Activated T-cell treated with anti-CD3 and anti-CD28 coated beads, Interleukin-2, amount 50 U/mL, for 24 hours (primary cell): ENCODE results near the gene HS2ST1.

ENCODE experiments used
- DNase-seq: peaks from one replicate; pipeline ENCODE4 v3.0.0-alpha.2; 2020
- H3K27ac Mint-ChIP-seq: 2 replicates; pipeline ENCODE4 v1.8.0; 2020; ENCODE audit warnings: mild to moderate bottlenecking, mixed read lengths
- H3K27me3 Mint-ChIP-seq: 2 replicates; pipeline ENCODE4 v1.8.0; 2020; ENCODE audit warnings: mixed read lengths
- H3K36me3 Mint-ChIP-seq: 2 replicates; pipeline ENCODE4 v1.8.0; 2020; ENCODE audit warnings: low read depth, mixed read lengths
- H3K4me1 Mint-ChIP-seq: 2 replicates; pipeline ENCODE4 v1.8.0; 2020; ENCODE audit warnings: low read depth, mixed read lengths
- H3K4me3 Mint-ChIP-seq: 2 replicates; pipeline ENCODE4 v1.8.0; 2020; ENCODE audit warnings: mild to moderate bottlenecking, moderate library complexity, mixed read lengths
- H3K9me3 Mint-ChIP-seq: 2 replicates; pipeline ENCODE4 v1.8.0; 2020; ENCODE audit warnings: mixed read lengths

HS2ST1 gene

DNA sequence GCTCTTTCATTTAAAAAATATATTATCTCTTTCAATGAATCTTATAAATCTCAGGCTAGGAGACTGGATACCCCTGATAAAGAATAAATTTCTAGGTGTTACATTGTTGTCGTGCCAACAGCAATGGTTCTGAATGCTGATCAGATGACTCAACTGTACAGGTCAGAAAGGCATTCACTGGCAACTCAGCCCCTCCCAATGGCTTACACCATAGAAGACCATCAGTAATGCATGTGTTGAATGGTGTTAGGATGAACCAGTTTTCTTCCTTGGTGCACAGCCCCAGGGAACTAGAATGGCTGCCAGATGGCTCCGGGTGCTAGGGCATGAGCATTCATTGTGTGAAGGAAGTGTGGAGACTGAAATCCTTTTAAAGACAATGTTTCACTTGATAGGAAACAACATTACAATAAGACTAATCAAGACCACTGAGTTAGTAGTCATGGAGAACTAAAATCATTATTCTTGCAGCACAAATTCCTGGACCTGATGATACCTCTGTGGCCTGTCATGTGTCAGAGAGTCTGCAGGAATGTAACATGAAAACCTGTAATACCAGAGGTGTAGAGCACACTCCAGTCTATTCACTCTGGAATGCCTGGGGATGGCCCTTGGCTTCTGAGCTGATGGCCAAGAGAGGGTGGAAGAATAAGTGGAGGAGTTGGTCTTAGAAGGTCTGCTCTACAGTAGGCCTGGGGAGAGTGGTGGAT lies 226.6 kb downstream of the HS2ST1 start:
- H3K36me3 Mint-ChIP-seq = no peaks in the 10 kb centered on the region
- H3K4me1 Mint-ChIP-seq = no peaks in the 10 kb centered on the region
- H3K9me3 Mint-ChIP-seq = no peaks in the 10 kb centered on the region
- no peak overlapping the region for H3K4me3 Mint-ChIP-seq
- DNase-seq = no peak
- H3K27ac Mint-ChIP-seq = no peak overlapping the region
- peaks cover 21% of the 10 kb centered on the region for H3K27me3 Mint-ChIP-seq

DNA sequence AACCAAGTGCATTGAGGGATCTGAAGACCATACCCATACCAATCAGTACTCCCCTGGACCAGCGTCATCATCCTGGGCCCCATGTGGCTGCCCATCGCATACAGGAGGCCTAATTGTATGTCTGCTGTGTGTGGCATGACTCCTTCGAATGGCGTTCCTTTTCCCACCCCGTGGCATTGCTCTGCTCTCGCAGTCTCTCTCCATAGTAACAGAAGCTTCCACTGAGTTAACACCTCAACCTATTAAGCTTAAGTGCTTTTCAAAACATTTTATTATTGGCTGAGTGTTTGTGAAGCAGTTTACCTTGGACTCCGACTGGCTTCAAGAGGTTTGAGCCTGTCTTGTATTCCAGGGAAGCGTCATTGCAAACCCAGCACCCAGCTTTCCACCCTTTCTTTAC lies 227.1 kb downstream of the HS2ST1 start:
- Mint-ChIP-seq H3K36me3 (no peaks in the 10 kb centered on the region), H3K4me1 (no peaks in the 10 kb centered on the region), H3K9me3 (no peaks in the 10 kb centered on the region), H3K27ac (no peak overlapping the region), H3K27me3 (peaks cover 20% of the 10 kb centered on the region), H3K4me3 (no peak overlapping the region)
- DNase-seq = no peak

DNA sequence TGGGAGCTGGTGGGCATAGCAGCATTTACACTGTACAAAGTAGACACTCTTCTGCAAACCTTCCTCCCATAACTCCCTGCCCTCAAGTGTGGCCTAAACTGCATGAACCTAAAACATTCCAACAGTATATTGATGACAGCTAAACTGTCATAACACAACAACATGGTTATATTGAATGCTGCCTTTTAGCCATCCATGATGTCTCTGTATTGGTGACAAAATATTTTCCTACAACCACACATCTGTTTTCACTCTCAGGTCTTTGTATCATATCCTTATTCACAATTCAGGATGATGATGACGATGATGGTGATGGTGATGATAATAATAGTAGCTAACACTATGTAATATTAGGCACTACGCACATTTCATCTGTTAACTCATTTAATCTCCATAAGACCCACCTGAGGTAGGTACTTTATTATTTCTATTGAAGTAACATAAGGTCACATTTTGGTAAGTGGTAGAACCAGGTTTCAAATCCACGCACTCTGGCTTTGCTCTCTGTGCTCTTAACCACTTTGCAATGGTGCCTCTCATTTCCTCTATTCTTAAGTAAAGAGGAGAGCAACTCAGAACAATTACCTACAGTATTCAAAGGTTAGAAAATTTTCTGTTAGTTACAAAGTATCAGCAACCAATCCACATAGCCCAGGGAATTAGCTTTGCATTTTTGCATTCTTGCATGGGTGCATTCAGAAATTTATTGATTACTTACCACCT lies 229.1 kb downstream of the HS2ST1 start:
- no peak for DNase-seq
- Mint-ChIP-seq H3K4me1 (no peaks in the 10 kb centered on the region), H3K27me3 (peaks cover 28% of the 10 kb centered on the region), H3K9me3 (no peaks in the 10 kb centered on the region), H3K36me3 (no peaks in the 10 kb centered on the region), H3K27ac (no peak overlapping the region), H3K4me3 (no peak overlapping the region)

DNA sequence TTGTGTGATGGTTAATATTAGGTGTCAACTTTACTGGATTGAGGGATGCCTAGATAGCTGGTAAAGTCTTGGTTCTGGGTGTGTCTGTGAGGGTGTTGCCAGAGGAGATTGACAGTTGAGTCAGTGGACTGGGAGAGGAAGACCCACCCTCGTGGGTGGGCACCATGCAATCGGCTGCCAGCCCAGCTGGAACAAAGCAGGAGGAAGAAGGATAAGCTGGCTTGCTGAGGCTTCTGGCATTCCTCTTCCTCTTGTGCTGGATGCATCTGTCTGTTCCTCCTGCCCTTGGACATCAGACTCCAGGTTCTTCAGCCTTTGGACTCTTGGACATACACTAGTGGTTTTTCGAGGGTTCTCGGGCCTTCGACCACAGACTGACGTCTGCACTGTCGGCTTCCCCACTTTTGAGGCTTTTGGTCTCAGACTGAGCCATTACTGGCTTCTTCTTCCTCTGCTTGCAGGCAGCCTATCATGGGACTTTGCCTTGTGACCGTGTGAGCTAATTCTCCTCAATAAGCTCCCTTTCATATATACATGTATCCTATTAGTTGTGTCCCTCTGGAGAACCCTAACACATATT lies 230.0 kb downstream of the HS2ST1 start:
- Mint-ChIP-seq H3K27ac (no peak overlapping the region), H3K9me3 (no peaks in the 10 kb centered on the region), H3K4me1 (no peaks in the 10 kb centered on the region), H3K27me3 (peaks cover 36% of the 10 kb centered on the region), H3K4me3 (no peak overlapping the region), H3K36me3 (no peaks in the 10 kb centered on the region)
- DNase-seq = no peak

DNA sequence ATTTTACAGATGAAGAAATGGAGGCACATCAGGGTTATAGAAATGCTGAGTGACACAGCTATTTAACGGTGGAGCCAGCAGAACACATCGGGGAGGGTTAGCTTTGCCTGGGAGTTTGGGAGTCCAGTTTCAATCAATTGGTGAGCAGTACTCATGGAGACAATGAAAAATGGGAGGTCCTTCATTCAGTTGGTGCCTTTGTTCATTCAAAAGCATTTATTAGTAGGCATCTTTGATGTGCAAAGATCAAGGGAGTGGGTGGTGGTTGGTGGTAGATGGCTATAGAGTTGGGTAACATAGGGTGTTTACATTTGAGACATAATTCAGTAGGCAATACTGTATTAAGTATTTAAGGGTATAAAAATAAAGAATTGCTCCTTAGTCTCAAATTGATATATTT lies 230.5 kb downstream of the HS2ST1 start:
- no peak for DNase-seq
- H3K9me3 Mint-ChIP-seq = no peaks in the 10 kb centered on the region
- H3K4me1 Mint-ChIP-seq = no peaks in the 10 kb centered on the region
- peaks cover 40% of the 10 kb centered on the region for H3K27me3 Mint-ChIP-seq
- H3K4me3 Mint-ChIP-seq = no peak overlapping the region
- no peak overlapping the region for H3K27ac Mint-ChIP-seq
- no peaks in the 10 kb centered on the region for H3K36me3 Mint-ChIP-seq

DNA sequence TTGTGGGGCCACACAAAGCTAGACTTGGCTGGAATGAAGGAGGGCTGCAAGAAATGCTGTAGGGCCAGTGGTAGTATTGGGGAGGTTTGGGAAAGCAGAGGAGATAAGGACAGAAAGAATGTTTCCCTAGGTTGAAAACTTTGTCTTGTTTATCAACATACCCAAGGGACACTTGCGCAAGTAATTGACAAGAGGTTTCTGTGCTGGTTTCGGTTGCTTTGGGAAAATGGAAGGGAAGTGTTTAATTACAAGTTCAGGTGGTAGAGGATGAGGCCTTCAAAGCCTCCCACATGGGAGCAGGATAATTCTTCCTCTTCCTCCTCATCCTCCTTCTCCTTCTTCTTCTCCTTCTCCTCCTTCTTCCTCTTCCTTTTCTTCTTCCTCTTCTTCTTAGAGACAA lies 232.1 kb downstream of the HS2ST1 start:
- Mint-ChIP-seq H3K4me3 (no peak overlapping the region), H3K27me3 (peaks cover 49% of the 10 kb centered on the region), H3K9me3 (no peaks in the 10 kb centered on the region), H3K4me1 (peaks cover 7% of the 10 kb centered on the region), H3K36me3 (no peaks in the 10 kb centered on the region), H3K27ac (no peak overlapping the region)
- no peak for DNase-seq

DNA sequence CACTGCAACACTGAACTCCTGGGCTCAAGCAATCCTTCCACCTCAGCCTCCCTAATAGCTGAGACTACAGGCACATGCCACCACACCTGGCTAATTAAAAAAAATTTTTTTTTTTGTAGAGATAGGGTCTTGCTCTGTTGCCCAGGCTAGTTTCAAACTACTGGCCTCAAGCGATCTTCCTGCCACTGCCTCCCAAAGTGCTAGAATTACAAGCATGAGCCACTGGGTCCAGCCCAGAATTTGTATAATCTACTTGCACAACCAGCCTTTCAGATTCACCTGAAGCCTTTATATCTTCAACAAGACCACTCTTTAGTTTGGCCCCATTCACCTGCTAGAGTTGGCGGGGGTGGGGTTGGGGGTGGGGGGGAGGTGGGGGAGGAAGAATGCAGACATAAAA lies 232.6 kb downstream of the HS2ST1 start:
- Mint-ChIP-seq H3K36me3 (no peaks in the 10 kb centered on the region), H3K4me3 (no peak overlapping the region), H3K4me1 (peaks cover 11% of the 10 kb centered on the region), H3K27me3 (peaks cover 53% of the 10 kb centered on the region), H3K27ac (no peak overlapping the region), H3K9me3 (no peaks in the 10 kb centered on the region)
- no peak for DNase-seq

DNA sequence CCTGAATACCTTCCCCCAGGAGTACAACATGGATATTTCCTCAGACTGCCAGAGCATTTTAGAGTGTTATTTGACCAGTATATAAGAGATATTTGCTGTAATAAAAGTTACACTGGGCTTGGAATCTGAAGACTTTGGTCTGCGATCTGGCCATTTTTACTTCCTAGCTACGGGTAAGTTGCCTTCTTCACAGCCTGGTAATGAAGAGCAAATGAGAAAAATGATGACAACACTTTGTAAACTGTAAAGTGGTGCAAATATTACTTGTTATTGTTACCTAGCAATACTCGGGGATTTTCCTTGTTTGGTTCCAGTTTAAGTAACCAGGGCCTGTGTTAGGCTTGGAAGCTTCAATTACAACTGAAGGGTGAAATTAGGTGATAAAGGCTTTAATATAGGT lies 233.4 kb downstream of the HS2ST1 start:
- Mint-ChIP-seq H3K27ac (no peak overlapping the region), H3K27me3 (peaks cover 62% of the 10 kb centered on the region)

DNA sequence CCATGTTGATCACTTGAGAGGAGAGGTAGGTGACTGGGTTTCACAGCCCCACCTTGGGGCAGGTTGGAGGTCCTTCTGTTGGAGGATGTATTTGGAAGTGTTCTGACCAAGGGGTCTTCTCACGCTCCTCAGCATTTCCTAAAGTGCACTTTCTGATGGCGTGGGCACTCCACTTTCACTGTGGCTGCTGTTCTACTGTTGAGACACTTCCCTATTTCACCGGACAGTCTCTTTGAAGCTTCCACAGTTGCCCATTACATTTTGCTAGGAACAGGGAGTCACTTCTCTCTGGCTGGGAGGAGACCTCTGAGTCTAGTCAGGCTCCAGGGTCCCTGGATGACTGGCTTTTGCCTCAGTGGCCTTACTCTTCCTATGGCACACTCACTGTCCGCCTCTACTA lies 234.2 kb downstream of the HS2ST1 start:
- peaks cover 65% of the 10 kb centered on the region for H3K27me3 Mint-ChIP-seq
- H3K36me3 Mint-ChIP-seq = no peaks in the 10 kb centered on the region
- no peak overlapping the region for H3K27ac Mint-ChIP-seq
- no peak for DNase-seq
- no peak overlapping the region for H3K4me3 Mint-ChIP-seq
- H3K9me3 Mint-ChIP-seq = no peaks in the 10 kb centered on the region
- H3K4me1 Mint-ChIP-seq = peaks cover 20% of the 10 kb centered on the region

More for the DNA sequence above, 233.4 kb downstream of the HS2ST1 start:
- H3K36me3 Mint-ChIP-seq = no peaks in the 10 kb centered on the region
- no peak for DNase-seq
- no peak overlapping the region for H3K4me3 Mint-ChIP-seq
- no peaks in the 10 kb centered on the region for H3K9me3 Mint-ChIP-seq
- H3K4me1 Mint-ChIP-seq = peaks cover 20% of the 10 kb centered on the region

DNA sequence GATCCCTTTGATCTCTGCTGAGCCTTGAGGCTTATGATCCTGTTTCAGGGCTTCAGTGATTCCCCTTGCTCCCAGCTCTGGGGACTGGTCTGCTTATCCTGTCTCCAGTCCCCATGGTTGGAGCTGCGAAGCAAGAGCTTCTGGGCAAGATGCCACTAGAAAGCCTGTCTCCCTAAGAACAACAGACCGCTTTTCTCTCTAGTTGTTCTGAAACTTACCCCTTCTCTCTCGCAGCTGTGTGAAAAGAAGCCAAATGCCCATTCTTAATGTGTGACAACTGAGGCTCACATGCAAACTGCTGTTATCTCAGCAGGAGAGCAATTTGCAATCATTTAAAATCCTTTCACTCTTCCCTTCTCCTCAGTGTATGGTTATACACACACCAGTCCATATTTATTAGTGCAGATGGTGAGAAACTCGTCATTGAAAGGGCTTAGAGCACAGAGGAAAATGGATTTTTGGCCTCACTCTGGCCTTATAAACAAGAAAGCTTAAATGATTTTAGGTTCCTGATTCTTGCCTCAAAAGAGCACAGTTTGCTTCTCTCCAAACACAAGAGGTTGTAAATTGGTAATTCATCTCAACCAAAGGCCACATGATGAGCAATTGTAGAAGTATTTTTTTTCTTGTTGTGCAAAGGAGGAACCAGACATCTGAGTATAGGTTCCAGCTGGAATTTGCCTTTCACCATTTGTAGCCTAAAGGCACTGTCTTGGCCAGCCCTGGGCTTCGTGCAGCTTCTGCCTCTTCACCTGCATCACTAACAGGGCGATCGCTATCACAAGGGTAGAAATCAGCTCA lies 235.0 kb downstream of the HS2ST1 start:
- no peaks in the 10 kb centered on the region for H3K9me3 Mint-ChIP-seq
- H3K27me3 Mint-ChIP-seq = peaks cover 68% of the 10 kb centered on the region
- no peak overlapping the region for H3K4me3 Mint-ChIP-seq
- no peaks in the 10 kb centered on the region for H3K36me3 Mint-ChIP-seq
- peaks cover 20% of the 10 kb centered on the region for H3K4me1 Mint-ChIP-seq
- H3K27ac Mint-ChIP-seq = no peak overlapping the region
- no peak for DNase-seq

DNA sequence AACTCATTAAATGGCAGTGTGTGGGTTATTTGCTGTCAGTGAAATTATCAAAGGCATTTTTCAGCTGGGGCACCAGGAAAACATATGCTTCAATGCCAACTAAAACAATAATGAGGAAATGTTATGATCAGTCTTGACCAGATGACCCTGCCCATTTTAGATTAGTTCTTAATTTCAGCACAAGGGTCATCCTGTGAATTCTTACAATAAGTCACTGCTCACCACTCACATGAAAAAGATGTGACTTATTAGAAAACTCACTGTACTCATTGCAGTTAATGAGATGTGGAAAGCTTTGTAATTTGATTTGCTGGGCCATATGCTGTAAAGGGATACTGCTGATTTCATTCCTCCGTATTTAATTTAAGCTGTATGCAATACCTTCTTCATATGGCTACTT lies 235.7 kb downstream of the HS2ST1 start:
- Mint-ChIP-seq H3K4me1 (peaks cover 20% of the 10 kb centered on the region), H3K27ac (no peak overlapping the region), H3K36me3 (no peaks in the 10 kb centered on the region), H3K9me3 (no peaks in the 10 kb centered on the region), H3K4me3 (no peak overlapping the region), H3K27me3 (peaks cover 67% of the 10 kb centered on the region)
- no peak for DNase-seq

DNA sequence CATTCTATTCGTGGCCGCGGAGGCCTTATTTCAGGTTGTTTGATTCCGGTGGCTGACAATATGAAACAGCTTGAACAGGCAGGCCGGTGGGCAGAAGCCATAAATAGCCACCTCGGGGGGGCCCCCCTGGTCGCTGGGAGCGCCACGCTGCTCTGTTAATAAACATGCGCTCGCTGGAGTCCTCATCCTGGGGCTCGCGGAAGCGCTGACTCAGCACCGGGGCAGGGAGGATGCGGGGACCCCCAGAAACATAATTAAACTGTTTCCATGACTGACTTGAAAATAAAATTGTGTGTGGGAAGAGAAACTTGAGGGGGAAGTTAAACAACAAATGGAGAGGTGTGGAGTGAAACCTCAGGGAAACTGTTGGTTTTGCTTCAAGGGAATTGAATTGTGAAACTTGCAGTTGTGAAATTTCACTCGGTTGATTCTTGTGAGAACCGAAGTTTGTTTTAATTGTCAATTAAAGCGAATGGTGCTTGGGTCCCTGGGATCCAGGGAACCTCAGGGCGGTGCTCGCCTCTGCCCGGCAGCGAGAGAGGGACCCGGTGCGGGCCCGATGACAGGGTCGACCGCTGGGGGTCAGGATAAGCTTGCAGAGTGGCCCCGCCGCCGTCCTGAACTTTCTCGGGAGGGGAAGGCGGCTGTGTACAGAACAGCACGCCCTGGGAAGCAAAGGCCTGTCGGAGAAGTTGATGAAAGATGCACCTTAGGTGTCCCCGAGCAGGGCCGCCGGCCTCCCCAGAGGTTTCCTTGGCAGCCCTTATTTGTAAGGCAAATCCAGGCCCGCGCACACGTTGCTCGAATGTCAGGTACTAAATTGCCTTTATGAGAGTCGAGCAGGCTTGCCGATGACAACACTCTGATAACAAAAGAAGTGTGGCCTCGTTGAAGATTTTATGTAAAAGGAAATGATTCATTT lies 237.3 kb downstream of the HS2ST1 start:
- Mint-ChIP-seq H3K9me3 (no peaks in the 10 kb centered on the region), H3K27me3 (peaks cover 77% of the 10 kb centered on the region), H3K27ac (peak overlapping the region; percentile 51), H3K4me1 (peaks cover 20% of the 10 kb centered on the region), H3K4me3 (peak overlapping the region; percentile 67), H3K36me3 (no peaks in the 10 kb centered on the region)
- DNase-seq = peak; percentile 64

DNA sequence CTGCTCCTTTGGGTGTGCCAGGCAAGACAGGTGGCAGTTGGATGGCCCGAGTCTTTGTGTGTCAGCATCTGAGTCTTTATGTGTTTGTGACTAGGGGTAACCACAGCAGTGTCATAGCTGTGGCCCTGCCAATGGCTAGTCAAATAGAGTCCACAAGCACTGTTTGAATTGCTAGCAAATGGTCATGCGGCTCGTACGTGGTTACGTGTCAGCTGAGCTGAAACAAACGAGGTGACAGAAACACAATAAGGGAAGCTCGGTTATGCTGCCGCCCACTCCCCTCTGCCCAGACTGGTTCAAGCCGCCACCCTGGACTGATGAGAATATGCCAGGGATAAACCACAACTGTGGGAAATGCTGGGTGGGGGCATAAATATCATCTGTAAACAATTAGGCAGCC lies 239.9 kb downstream of the HS2ST1 start:
- H3K27ac Mint-ChIP-seq = no peak overlapping the region
- no peak for DNase-seq
- peaks cover 59% of the 10 kb centered on the region for H3K27me3 Mint-ChIP-seq
- H3K4me1 Mint-ChIP-seq = peaks cover 20% of the 10 kb centered on the region
- H3K4me3 Mint-ChIP-seq = no peak overlapping the region
- H3K9me3 Mint-ChIP-seq = no peaks in the 10 kb centered on the region
- H3K36me3 Mint-ChIP-seq = no peaks in the 10 kb centered on the region

DNA sequence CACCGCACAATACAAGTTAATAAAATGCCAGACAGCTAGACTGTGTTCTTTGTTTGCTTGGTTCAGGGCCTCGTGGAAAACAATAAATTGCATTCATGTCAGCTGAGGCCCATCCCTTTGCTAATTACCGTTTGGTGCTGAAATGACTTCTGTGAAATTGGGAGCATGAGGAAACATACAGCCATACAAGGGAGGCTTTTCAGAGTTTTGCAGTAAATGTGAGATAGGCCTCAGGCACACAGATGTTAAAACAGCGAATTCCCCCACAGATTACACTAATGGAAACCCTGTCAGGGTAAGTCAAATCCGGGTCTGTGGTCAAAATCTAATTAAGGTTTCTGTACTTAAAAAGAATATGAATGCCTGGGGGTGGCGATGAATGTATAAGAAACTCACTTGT lies 240.7 kb downstream of the HS2ST1 start:
- Mint-ChIP-seq H3K27ac (no peak overlapping the region), H3K4me3 (no peak overlapping the region), H3K27me3 (peaks cover 55% of the 10 kb centered on the region), H3K4me1 (peaks cover 20% of the 10 kb centered on the region), H3K36me3 (no peaks in the 10 kb centered on the region), H3K9me3 (no peaks in the 10 kb centered on the region)
- no peak for DNase-seq
